SHP77 (cell line): ENCODE data around the gene CLEC18B.
"Not testable (repeated sequence)": the region's sequence is repeated elsewhere in the genome, so short reads cannot be mapped to it uniquely, and the experiment has no call there.

Source experiments
- DNase-seq, 2 experiments: peaks; one replicate each; lab custom pipeline; 2025; lab: John Stamatoyannopoulos, UW

The CLEC18B gene

GRCh38 chr16:74406600-74407361 is 14.5 kb downstream of the CLEC18B start:
- not testable (repeated sequence) for DNase-seq

DNA sequence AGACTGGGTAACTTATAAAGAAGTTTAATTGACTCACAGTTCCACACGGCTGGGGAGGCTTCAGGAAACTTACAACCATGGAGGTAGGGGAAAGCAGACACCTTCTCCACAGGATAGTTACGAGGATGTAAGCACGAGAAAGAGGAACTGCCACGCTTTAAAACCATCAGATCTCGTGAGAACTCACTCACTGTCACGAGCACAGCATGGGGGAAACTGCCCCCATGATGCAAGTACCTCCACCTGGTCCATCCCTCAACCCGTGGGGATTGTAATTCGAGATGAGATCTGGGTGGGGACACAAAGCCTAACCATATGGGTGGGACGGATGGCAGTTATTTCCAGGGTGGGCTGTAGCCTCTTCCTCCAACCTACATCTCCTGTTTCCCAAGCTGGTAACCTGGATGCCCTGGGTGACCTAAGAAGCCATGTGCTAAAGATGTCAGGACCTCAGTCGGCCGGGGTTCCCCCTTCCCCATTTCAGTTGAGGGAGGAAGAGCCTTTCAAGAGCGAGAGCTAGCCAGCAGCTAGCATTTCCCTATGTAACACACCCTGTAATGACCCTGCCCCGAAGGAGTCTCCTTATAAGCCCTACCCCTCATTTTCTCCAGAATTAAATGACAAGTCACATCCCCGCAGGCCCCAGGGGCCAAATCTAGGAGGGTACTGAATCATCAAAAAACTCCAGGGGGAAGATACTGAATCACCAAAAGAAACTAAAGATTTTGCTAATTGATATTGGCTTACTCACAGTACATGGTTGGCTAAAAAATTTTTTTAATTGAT is 16.9 kb downstream of the CLEC18B start:
- not testable (repeated sequence) for DNase-seq

DNA sequence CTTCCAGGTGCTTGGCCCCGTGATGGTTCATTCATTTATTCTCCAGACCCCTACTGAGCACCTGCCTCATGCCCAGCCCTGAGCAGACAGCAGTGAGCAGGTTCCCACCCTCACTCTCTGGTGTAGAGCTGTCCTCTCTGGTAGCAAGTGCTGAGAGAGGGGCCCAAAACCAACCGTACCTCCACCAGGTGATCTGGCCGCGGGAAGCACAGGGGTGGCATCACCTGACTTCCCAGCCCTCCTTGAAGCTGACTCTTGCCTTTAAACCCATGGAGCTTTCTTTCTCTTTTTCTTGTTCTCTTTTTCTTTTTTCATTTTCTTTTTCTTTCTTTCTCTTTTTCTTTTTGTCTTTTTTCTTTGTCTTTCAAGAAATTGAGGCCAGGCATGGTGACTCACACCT is 21.0 kb downstream of the CLEC18B start:
- not testable (repeated sequence) for DNase-seq

GRCh38 chr16:74398212-74398895 is 22.9 kb downstream of the CLEC18B start:
- DNase-seq = not testable (repeated sequence)

DNA sequence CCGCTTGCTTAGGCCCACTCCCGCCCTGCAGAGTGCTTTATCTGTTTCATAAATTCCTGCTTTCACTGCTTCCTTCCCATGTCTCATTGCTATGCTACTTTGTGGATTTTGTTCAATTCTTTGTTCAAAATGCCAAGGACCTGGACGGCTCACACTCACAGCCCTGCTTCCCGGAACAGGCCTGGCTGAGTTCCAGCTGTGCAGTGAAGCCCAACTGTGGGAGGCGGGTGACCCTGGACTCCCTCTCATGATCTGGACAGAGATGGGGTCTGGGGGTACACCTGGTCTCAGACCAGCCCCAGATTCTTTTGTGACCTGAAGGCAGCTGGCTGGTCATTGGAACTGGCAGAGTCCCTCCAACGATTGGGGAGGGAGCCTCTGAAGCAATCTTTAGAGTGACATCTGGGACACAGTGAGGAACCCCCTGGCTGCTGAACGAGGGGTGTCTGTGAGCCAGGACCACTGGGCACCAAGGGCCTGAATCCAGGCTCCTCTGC is 24.7 kb downstream of the CLEC18B start:
- DNase-seq = not testable (repeated sequence)

GRCh38 chr16:74394604-74395003 is 26.7 kb downstream of the CLEC18B start:
- not testable (repeated sequence) for DNase-seq

DNA sequence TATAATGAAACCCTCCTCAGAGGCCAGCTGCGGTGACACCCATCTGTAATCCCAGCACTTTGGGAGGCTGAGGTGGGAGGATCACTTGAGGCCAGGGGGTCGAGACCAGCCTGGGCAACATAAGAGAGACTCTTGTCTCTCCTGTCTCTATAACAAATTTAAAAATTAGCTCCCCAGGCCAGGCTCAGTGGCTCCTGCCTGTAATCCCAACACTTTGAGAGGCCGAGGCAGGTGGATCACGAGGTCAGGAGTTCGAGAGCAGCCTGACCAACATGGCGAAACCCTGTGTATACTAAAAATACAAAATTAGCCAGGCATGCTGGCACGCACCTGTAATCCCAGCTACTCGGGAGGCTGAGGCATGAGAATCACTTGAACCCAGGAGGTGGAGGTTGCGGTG is 27.1 kb downstream of the CLEC18B start:
- DNase-seq = not testable (repeated sequence)

DNA sequence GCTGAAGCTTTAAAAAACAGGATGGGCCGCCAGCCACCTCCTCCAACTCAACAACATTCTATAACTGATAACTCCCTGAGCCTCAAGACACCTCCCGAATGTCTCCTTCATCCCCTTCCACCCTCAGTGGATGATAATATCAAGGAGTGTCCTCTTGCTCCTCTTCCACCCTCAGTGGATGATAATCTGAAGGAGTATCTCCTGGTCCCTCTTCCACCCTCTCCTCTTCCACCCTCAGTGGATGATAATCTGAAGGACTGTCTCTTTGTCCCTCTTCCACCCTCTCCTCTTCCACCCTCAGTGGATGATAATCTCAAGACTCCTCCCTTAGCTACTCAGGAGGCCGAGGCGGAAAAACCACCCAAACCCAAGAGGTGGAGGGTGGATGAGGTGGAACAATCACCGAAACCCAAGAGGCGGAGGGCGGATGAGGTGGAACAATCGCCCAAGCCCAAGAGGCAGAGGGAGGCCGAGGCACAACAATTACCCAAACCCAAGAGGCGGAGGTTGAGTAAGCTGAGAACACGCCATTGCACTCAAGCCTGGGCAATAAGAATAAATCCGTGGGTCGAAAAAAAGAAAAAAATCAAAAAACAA is 29.7 kb downstream of the CLEC18B start:
- DNase-seq = not testable (repeated sequence)

GRCh38 chr16:74382339-74383034 is 38.8 kb downstream of the CLEC18B start:
- not testable (repeated sequence) for DNase-seq

DNA sequence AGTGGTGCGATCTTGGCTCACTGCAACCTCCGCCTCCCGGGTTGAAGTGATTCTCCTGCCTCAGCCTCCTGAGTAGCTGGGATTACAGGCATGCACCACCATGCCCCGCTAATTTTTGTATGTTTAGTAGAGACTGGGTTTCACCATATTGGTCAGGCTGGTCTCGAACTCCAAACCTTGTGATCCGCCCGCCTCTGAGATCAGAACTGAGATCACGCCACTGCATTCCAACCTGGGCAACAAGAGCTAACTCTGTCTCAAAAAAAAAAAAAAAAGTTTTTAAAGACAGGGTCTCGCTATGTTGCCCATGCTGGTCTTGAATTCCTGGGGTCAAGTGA is 47.5 kb downstream of the CLEC18B start:
- not testable (repeated sequence) for DNase-seq

DNA sequence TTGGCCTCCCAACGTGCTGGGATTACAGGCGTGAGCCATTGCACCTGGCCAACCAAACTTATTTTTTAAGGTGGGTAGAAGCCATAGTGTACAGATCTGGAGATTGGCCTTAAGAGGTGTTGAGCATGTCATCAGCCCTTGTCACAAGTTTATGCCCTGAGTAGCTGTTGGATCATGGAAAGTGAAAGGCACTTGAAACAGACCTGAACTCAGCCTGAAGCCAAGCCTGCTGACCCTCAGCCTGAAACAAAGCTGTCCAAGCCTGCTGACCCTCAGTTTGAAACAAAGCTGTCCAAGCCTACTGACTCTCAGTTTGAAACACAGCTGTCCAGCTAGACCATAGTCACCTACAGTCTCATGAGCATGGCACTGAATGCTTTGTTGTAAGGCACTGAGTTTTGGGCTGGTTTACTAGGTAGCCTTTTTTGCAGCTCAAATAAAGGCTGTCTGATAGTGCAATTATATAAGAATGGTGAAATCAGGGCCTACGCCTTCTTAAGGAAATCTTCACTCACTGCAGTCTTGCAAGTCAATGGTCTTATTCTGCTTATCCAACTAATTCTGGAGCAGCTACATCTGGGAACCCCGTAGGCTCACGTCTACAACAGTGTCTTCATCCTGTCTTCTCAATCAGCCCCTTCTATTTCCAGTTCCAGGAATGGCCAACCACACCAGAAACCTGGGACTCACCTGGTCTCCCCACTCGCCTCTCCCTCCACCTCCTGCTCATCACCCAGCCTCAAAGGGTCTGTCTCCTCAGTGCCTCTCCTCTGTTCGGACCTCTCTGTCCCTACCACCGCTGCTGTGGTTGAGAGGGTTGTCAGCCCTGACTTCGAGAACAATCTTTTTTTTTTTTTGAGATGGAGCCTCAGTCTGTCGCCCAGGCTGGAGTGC is 48.1 kb downstream of the CLEC18B start:
- DNase-seq = no peak

DNA sequence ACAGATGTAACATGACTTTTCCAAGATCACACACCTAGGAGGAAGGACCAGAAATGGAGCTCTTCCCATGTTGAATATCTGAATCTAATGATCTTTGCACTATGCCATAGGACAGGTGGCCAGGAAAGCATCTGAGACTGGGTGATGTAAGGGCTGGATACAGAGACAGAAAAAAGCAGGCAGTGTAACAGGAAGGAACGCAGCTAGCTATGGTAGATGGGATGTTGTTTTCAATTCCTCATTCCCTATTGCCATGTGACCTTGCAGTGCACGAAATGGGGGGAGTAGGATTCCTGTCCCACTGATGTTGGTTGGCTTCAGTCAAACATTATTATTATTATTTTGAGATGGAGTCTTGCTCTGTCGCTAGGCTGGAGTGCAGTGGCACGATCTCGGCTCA is 48.9 kb downstream of the CLEC18B start:
- DNase-seq = no peak

DNA sequence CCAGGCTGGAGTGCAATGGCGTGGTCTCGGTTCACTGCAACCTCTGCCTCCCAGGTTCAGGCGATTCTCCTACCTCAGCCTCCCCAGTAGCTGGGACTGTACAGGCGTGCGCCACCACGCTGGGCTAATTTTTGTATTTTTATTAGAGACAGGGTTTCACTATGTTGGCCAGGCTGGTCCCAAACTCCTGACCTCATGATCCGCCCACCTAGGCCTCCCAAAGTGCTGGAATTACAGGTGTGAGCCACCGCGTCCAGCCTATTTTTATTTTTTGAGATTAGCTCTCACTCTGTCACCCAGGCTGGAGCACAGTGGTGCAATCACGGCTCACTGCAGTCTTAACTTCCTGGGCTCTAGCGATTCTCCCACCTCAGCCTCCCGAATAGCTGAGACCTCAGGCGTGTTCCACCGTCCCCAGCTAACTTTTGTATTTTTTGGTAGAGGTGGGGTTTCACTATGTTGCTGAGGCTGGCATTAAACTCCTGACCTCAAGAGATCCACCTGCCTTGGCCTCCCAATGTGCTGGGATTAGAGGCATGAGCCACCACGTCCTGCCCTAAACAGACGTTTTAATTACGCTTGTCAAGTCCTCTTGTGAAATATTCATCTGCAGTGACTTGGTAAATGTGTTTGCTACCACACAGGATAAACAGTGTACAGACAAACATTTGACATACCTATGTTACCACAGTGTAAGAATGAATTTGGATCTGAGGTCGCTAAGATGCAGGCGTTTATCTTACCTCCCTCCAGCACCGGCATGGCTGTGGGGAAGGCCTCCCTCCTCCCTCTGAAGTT is 50.7 kb downstream of the CLEC18B start:
- DNase-seq = not testable (repeated sequence)

GRCh38 chr16:74368002-74368911 is 53.0 kb downstream of the CLEC18B start:
- DNase-seq = peak; percentile 77

GRCh38 chr16:74367469-74368001 is 53.7 kb downstream of the CLEC18B start:
- DNase-seq = not testable (repeated sequence)

GRCh38 chr16:74361646-74362610 is 59.4 kb downstream of the CLEC18B start:
- not testable (repeated sequence) for DNase-seq
